HK-2 (cell line): ENCODE results near the gene GLT1D1.
"Not testable (repeated sequence)": the region's sequence is repeated elsewhere in the genome, so short reads cannot be mapped to it uniquely, and the experiment has no call there.

Experiments used
- DNase-seq: peaks from one replicate; pipeline ENCODE4 v3.0.0-alpha.2; 2018; ENCODE audit not compliant: unreplicated experiment

GLT1D1 gene

DNA sequence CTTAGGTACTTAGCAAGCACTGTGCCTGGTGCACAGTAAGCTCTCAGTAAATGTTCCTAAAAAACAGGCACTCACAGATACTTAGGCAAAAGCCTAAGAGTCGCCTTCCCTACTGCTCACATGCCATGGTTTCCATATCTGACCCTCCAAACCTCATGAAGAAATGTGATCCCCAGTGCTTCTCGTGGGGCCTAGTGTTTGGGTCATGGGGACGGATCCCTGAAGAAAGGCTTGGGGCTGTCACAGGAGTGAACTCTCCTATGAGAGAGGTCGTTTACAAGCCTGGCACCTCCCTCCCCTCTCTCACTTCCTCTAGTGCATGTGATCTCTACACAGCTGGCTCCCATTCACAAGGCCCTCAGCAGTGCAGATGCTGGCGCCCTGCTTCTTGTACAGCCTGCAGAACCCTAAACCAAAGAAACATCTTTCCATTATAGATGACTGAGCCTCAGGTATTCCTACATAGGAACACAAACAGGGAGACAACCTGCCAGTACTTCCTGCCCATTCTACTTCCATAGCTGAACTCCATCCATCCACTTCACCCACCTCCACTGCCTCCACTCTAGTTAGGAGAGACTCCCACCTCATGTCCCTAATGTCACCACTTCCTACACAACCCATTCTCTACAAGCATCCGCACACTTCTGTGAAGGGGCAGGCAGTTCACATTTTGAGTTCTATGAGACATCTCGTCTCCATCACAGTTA is 32.4 kb upstream of the GLT1D1 start:
- no peak for DNase-seq

DNA sequence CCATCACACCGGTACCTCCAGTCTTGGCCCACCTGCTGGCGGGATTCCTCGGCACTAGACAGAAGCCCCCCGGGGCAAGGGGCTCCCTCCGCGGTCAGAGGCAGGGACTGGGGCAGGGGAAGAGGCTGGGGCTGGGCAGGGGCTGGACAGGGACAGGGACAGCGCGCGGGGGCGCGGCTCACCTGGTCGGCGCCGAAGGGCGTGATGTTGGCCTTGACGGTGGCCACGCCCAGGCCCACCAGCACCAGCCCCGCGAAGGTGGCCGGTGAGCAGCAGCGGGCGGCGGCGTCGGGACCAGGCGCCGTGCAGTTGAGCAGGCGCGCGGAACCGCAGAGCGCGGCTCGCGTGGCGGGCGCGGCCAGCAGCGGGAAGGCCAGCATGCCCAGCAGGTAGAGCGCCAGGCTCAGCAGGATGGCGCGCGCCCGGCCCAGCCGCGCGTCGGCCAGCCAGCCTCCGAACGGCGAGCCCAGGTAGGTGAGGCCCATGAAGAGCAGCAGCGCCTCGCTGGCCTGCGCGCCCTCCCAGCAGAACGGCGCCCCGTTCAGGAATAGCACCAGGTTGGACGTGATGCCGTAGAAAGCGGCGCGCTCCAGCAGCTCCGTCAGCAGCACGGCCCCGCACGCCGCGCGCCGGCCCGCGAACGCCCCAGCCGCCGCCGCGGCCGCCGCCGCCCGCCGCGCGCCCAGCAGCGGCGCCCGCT is 29.9 kb upstream of the GLT1D1 start:
- DNase-seq, result peak; percentile 49

- peak; percentile 97 for DNase-seq
Observed at GRCh38 chr12:128823916-128824839, 29.1 kb upstream of the GLT1D1 start, which contains the start of gene SLC15A4. Gene SLC15A4, minus strand, starts transcription at chr12:128823958. Its CDS starts 15 bp downstream, at chr12:128823943.

GRCh38 chr12:128825835-128826234 is 27.4 kb upstream of the GLT1D1 start:
- no peak for DNase-seq

GRCh38 chr12:128827724-128828123 is 25.6 kb upstream of the GLT1D1 start:
- DNase-seq, result no peak

DNA sequence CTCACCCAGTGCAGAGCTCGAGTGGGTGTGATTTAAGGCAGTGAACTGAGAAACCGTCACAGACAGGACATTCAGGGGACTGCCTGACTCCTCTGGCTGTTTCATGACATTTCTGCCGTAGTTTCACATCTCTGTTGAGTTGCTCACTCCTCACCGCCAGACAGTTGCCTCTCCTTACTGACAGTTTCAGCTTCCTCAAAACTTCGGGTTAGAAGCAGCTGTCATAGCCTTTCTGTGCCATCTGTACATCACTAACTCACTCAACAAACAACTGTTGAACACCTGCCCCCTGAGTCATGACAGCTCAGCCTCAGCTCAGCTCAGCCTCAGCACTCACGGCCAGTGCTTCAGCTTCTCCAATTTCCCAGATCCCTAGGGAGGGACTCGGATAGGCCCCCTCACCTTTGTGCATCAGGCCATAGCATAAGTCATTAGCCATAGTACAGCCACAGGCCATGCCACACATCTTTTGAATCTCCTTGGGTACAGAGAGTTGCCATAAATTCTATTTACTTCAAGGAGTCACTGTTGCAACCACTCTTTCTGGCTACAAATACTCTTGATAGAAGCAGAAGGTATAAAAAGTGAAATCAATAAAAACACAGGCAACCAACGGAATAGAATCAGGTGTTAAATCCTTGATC is 23.3 kb upstream of the GLT1D1 start:
- DNase-seq, result no peak

- no peak for DNase-seq
Observed at GRCh38 chr12:128830505-128830893, 22.8 kb upstream of the GLT1D1 start.

DNA sequence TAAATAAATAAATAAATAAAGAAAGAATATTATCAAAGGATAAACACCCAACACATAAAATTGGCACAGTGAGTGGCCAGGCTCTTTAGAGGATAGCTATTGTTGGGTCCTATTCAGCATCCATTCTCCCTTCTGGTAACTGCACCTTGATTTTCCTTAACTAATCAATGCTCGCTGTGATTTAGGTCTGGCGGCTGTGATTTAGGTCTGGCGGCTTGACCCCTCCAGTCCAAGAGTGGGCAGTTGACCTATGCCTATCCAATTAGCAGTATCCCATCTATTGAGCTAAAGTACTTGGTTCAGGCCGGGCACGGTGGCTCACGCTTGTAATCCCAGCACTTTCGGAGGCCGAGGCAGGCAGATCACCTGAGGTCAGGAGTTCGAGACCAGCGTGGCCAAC is 19.9 kb upstream of the GLT1D1 start:
- DNase-seq, result no peak

- not testable (repeated sequence) for DNase-seq
Observed at GRCh38 chr12:128839885-128840284, 13.4 kb upstream of the GLT1D1 start.

DNA sequence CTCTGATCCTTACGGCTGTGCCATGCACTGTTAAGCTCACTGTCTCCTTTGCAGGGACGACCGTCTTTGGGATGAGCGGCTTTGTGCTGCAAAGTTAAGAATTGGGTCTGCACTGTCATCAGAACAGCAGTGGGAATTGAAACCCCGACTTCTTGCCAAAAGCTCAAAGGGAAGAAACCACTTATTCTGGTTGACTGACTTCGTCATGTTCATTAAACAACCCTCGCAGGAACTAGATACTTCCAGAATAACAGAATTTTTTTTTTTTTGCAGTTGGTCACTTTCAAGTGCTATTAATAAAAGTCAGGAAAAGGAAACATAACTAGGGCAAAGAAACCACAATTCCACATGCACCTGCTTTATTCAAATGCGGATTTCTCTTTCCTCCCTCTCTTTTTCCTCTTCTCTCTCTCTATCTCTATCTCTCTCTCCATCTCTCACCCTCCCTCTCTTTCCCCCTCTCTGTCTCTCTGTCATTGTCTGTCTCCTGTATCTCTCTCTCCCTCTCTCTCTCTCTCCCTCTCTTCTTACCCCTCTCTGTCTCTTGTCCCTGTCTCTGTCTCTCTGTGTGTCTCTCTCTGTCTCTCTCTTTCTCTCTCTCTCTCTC is 12.3 kb upstream of the GLT1D1 start:
- no peak for DNase-seq

DNA sequence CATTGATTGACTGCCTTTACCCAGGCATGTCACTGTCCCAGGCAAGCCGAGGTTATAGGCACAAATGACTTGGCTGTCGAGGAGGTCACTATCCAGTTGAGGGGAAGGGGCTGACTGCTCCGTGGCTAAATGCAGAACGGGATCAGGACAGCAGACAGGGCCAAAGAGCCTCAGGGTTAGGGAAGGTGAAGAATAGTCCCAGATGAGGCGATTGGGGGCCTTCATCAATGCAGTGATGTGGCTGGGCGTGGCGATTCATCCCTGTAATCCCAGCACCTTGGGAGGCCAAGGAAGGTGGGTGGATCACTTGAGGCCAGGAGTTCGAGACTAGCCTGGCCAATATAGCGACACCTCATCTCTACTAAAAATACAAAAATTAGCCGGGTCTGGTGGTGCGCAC is 10.7 kb upstream of the GLT1D1 start:
- no peak for DNase-seq

DNA sequence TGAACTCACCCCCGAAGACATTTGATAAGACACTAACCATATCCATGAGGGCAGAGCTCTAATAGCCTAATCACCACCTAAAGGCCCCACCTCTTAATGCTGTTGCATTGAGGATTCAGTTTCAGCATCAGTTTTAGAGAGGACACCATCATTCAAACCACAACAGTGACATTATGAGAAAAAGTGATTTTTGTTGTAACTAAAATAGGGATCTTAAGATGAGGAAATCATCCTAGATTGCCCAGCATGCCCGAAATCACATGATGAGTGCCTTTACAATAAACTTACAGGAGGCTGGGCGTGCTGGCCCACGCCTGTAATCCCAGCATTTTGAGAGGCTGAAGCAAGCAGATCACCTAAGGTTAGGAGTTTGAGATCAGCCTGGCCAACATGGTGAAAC is 9.7 kb upstream of the GLT1D1 start:
- no peak for DNase-seq

DNA sequence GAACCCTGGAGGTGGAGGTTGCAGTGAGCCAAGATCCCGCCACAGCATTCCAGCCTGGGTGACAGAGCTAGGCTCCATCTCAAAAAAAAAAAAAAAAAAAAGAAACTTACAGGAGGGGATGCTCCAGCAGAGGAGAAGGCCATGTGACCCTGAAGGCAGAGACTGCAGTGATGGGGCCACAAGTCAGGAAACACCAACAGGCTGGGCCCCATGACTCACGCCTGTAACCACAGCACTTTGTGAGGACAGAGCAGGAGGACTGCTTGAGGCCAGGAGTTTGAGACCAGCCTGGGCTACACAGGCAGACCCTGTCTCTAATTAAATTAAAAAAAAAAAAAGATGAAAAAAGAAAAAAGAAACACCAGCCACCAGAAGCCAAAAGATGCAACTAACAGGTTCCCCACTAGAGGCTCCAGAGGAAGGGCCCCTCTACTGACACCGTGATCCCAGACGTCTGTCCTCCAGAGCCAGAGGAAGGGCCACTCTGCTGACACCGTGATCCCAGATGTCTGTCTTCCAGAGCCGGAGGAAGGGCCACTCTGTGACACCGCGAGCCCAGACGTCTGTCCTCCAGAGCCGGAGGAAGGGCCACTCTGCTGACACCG is 9.1 kb upstream of the GLT1D1 start:
- DNase-seq, result no peak

DNA sequence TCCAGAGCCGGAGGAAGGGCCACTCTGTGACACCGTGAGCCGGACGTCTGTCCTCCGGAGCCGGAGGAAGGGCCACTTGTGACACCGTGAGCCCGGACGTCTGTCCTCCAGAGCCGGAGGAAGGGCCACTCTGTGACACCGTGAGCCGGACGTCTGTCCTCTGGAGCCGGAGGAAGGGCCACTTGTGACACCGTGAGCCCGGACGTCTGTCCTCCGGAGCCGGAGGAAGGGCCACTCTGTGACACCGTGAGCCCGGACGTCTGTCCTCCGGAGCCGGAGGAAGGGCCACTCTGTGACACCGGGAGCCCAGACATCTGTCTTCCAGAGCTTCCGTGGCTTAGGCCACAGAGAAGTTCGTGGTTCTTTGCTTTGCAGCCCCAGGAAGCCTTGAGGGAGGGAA is 6.6 kb upstream of the GLT1D1 start:
- not testable (repeated sequence) for DNase-seq

DNA sequence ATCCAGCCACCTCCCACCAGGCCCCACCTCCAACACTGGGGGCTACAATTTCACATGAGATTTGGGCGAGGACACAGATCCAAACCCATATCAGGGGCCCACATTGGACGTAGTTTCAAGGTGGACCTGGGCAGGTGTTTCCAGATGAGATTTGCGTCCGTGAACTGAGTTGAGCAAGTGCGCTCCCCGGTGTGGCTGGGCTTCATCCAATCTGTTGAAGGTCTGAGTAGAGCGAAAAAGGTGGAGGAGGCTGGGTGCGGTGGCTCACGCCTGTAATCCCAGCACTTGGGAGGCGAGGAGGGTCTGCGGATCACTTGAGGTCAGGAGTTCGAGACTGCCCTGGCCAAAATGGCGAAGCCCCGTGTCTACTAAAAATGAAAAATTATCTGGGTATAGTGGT is 4.9 kb upstream of the GLT1D1 start:
- DNase-seq, result no peak

GRCh38 chr12:128849806-128850205 is 3.5 kb upstream of the GLT1D1 start:
- not testable (repeated sequence) for DNase-seq

DNA sequence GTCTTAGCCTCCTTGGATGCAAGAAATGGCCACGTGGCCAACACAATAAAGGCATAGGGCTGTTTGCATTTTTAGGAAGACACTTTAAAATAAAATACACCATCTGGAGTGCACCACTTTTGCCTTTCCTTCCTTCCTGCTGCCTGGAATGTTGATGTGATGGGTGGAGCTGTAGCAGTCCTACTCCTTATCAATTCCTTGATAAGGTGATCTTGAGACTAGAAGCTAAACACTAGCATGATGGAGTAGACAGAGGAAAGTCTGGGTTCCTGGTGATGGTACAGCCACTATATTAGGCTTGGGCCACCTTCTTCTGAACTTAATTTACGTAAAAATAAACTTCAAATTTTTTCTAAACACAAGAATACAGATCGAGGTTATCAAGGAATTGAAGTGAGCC is 2.9 kb upstream of the GLT1D1 start:
- DNase-seq, result no peak

DNA sequence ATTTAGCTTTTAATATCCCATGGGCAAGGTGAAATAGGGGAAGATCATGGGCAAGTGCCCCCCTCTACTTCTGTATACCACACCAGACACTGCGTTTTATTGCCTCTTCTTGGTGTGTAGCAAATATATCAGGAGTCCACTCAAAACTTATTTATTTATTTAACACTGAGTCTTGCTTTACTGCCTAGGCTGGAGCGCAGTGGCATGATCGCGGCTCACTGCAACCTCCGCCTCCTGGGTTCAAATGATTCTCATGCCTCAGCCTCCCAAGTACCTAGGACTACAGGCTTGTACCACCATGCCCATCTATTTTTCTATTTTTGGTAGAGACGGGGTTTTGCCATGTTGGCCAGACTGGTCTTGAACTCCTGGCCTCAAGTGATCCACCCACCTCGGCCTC is 1.8 kb upstream of the GLT1D1 start:
- DNase-seq, result not testable (repeated sequence)

- no peak for DNase-seq
Observed at GRCh38 chr12:128852026-128852698, 1.1 kb upstream of the GLT1D1 start.

DNA sequence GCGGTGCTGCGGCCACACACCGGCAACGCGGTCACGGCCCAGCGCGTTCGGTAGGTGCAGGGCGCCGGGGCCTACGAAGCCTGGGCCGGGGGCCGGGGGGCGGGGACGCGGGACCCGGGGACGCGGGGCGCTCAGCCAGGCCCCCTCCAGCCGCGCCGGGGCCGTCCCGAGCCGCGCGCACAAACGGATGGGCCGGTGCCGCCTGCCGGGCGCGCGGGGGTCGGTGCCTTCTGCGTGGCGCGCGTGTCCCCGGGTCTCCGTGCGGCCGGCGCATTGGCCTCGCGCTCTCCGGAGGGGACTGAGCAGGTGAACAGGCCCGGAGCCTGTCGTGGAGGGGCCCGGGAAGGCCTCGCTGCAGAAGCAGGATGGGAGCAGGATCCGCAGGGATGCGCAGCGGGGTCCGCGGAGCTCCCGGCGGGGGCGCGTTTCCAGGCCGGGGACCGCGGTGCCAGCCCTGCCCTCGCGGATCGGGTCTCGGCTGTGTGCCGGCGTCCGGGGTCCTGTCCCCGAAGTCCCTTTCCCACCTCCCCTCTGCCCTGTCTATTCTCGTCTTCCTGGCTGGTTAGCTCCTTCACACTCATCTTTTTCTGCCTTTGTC is 421 bp downstream of the GLT1D1 start:
- DNase-seq, result no peak
